ENCODE data around the gene ATF7IP2. TPM values are rescaled to one million over a fixed set of nuclear protein-coding genes. Genes with fewer than 3 reads are reported as not detected.

Gene ATF7IP2
- total and polyA plus RNA-seq, 9 of the 15 experiments (the other 6 are each of a cell fraction or from before 2014, with no cell fraction given): 131 to 515 (median 196) TPM

DNA sequence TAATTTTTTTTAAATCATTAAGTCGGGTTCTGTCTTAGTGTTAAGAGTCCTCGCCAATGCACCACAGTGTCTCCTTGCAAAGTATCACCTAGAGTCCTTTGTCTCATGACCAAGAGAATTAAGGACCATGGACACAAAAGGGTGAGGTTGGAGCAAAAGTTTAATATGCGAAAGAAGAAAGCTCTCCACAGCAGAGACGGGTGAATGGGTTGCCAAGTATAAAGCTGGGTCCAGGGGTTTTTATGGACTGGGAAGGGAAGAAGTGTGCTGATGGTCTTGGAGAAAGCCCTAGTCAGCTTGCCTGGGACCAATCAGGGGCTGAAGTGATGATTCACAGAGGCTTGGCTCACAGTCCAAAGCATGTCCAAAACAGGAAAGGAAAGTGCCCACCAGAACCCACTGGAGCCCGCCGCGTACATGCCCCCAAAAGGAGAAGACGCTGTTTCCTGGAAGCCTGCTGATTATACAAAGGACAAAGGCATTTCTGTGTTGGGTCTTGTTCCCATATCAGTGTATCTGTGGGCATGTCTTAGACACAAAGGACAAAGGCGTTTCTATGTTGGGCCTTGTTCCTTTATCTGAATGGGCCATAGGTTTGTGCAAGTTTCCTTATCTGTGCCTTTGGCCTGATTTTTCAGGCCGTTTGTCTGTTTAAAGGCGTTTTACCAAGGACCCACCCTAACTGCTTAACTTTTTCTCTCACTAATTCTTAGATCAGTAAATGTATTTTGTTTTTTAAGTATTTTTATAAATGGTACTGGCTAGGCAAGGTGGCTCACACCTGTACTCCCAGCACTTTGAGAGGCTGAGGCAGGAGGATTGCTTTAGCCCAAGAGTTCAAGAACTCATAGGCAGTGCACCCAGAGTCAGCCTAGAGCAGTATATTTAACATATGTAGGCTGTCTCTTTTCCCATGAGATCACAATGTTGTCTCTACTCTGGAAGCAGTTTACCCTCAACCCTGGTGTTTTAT lies 28.7 kb upstream of the ATF7IP2 start (continued):
- TF ChIP-seq, protein P1, sequence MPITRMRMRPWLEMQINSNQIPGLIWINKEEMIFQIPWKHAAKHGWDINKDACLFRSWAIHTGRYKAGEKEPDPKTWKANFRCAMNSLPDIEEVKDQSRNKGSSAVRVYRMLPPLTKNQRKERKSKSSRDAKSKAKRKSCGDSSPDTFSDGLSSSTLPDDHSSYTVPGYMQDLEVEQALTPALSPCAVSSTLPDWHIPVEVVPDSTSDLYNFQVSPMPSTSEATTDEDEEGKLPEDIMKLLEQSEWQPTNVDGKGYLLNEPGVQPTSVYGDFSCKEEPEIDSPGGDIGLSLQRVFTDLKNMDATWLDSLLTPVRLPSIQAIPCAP (CRISPR knock-in tag; IDR thresholded peaks at IDR 0.05; ENCODE audit: borderline replicate concordance): no peak
- TF ChIP-seq ZFX (CRISPR knock-in tag; IDR thresholded peaks at IDR 0.05) (peak; percentile 54), SRSF1 (IDR thresholded peaks at IDR 0.05; ENCODE audit: low read depth, low read length) (no peak), ZNF174 (CRISPR knock-in tag; IDR thresholded peaks at IDR 0.05) (no peak), KLF6 (CRISPR knock-in tag; IDR thresholded peaks at IDR 0.05; ENCODE audit: borderline replicate concordance) (0 out of 2 replicates have a peak, but pooled peaks have one; percentile 53), ZNF24 (IDR thresholded peaks at IDR 0.05) (no peak), CBX1 (IDR thresholded peaks at IDR 0.05; ENCODE audit: low read depth) (0 out of 2 replicates have a peak, but pooled peaks have one; percentile 22), MEF2D (tag; conservative IDR thresholded peaks at IDR 0.05; ENCODE audit: low read depth) (no peak), EWSR1 (IDR thresholded peaks at IDR 0.05; ENCODE audit: borderline replicate concordance, low read depth, partially characterized antibody) (no peak), ZBTB8A (IDR thresholded peaks at IDR 0.05; ENCODE audit: partially characterized antibody) (no peak)
- TF ChIP-seq, protein P2, sequence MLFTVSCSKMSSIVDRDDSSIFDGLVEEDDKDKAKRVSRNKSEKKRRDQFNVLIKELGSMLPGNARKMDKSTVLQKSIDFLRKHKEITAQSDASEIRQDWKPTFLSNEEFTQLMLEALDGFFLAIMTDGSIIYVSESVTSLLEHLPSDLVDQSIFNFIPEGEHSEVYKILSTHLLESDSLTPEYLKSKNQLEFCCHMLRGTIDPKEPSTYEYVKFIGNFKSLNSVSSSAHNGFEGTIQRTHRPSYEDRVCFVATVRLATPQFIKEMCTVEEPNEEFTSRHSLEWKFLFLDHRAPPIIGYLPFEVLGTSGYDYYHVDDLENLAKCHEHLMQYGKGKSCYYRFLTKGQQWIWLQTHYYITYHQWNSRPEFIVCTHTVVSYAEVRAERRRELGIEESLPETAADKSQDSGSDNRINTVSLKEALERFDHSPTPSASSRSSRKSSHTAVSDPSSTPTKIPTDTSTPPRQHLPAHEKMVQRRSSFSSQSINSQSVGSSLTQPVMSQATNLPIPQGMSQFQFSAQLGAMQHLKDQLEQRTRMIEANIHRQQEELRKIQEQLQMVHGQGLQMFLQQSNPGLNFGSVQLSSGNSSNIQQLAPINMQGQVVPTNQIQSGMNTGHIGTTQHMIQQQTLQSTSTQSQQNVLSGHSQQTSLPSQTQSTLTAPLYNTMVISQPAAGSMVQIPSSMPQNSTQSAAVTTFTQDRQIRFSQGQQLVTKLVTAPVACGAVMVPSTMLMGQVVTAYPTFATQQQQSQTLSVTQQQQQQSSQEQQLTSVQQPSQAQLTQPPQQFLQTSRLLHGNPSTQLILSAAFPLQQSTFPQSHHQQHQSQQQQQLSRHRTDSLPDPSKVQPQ (CRISPR knock-in tag; IDR thresholded peaks at IDR 0.05; ENCODE audit: borderline replicate concordance): no peak
- TF ChIP-seq, protein P3, sequence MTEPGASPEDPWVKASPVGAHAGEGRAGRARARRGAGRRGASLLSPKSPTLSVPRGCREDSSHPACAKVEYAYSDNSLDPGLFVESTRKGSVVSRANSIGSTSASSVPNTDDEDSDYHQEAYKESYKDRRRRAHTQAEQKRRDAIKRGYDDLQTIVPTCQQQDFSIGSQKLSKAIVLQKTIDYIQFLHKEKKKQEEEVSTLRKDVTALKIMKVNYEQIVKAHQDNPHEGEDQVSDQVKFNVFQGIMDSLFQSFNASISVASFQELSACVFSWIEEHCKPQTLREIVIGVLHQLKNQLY (CRISPR knock-in tag; conservative IDR thresholded peaks at IDR 0.05): no peak
- TF ChIP-seq, protein P4, sequence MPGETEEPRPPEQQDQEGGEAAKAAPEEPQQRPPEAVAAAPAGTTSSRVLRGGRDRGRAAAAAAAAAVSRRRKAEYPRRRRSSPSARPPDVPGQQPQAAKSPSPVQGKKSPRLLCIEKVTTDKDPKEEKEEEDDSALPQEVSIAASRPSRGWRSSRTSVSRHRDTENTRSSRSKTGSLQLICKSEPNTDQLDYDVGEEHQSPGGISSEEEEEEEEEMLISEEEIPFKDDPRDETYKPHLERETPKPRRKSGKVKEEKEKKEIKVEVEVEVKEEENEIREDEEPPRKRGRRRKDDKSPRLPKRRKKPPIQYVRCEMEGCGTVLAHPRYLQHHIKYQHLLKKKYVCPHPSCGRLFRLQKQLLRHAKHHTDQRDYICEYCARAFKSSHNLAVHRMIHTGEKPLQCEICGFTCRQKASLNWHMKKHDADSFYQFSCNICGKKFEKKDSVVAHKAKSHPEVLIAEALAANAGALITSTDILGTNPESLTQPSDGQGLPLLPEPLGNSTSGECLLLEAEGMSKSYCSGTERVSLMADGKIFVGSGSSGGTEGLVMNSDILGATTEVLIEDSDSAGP (CRISPR knock-in tag; IDR thresholded peaks at IDR 0.05): no peak
- TF ChIP-seq, protein P5, sequence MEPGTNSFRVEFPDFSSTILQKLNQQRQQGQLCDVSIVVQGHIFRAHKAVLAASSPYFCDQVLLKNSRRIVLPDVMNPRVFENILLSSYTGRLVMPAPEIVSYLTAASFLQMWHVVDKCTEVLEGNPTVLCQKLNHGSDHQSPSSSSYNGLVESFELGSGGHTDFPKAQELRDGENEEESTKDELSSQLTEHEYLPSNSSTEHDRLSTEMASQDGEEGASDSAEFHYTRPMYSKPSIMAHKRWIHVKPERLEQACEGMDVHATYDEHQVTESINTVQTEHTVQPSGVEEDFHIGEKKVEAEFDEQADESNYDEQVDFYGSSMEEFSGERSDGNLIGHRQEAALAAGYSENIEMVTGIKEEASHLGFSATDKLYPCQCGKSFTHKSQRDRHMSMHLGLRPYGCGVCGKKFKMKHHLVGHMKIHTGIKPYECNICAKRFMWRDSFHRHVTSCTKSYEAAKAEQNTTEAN (CRISPR knock-in tag; IDR thresholded peaks at IDR 0.05): no peak
